ENCODE results near the gene KRTAP19-3. TPM values are rescaled to one million over a fixed set of nuclear protein-coding genes. Genes with fewer than 3 reads are reported as not detected.

KRTAP19-3 gene
- total RNA-seq = not detected in 2 replicates

GRCh38 chr21:30491963-30492428 lies at the start of gene KRTAP19-3:
Gene KRTAP19-3 (minus strand): TSS chr21:30492013. CDS start chr21:30491957, 56 bp downstream.

DNA sequence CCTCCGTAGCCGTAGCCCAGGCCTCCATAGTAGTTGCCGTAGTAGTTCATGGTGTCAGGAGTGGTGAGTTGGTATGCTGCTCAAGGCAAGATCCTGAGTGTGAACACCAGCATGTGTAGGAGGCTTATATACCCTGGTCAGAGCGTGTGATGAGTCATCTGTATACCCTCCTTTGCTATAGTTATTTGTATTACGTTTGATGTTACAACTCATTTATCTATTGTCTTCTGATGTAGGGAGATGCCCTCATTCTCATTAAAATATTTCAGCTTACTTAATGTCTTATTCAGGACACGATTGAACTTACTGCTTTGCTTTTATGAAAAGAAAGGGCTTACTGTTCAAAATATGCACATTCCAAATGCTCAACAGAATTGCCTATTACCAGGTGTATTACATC lies 10.2 kb upstream of the KRTAP19-3 start, which contains the start of gene KRTAP19-5:
TSS of gene KRTAP19-5 (minus strand) at position 101 of the 400 bp plus-strand sequence. CDS start at position 50, 51 bp downstream.

GRCh38 chr21:30497065-30497464 lies 5.3 kb upstream of the KRTAP19-3 start, which contains the start of gene KRTAP19-4:
Gene KRTAP19-4 (minus strand): TSS chr21:30497165. CDS start chr21:30497110, 55 bp downstream.

GRCh38 chr21:30487336-30487735 lies 4.5 kb downstream of the KRTAP19-3 start, which contains the start of gene KRTAP19-2:
Gene KRTAP19-2 (minus strand): TSS chr21:30487436. CDS start chr21:30487348, 88 bp downstream.

DNA sequence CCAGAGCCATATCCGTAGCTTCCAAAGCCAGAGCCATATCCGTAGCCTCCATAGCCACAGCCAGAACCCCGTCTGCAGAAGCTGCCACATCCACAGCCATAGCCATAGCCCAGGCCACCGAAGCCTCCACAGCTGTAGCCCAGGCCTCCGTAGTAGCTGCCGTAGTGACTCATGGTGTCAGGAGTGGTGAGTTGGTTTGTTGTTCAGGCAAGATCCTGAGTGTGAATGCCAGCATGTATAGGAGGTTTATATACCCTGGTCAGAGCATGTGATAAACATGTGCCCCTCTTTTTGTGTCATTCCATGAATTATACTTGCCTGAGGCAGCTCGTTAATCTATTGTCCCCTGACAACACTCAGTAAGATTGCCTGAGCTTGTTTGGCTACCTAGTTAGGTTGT lies 11.7 kb downstream of the KRTAP19-3 start, which contains the start of gene KRTAP19-1:
TSS of gene KRTAP19-1 (minus strand) at position 223 of the 400 bp plus-strand sequence. CDS start at position 173, 50 bp downstream.

Other genes with a start within 250 kb of the KRTAP19-3 start
- not detected in 2 replicates for gene KRTAP24-1, start 209.1 kb downstream of the KRTAP19-3 start, total RNA-seq
- not detected in 2 replicates for gene KRTAP25-1, start 202.5 kb downstream of the KRTAP19-3 start, total RNA-seq
- not detected in 2 replicates for gene KRTAP26-1, start 171.7 kb downstream of the KRTAP19-3 start, total RNA-seq
- not detected in 2 replicates for gene KRTAP27-1, start 154.3 kb downstream of the KRTAP19-3 start, total RNA-seq
- gene KRTAP23-1, start 143.4 kb downstream of the KRTAP19-3 start, total RNA-seq = not detected in 2 replicates
- gene KRTAP13-2, start 119.7 kb downstream of the KRTAP19-3 start, total RNA-seq = not detected in 2 replicates
- not detected in 2 replicates for gene KRTAP13-1, start 96.0 kb downstream of the KRTAP19-3 start, total RNA-seq
- not detected in 2 replicates for gene KRTAP13-3, start 66.1 kb downstream of the KRTAP19-3 start, total RNA-seq
- gene KRTAP13-4, start 61.8 kb downstream of the KRTAP19-3 start, total RNA-seq = not detected in 2 replicates
- not detected in 2 replicates for gene KRTAP15-1, start 51.7 kb downstream of the KRTAP19-3 start, total RNA-seq
- gene KRTAP19-1, start 11.6 kb downstream of the KRTAP19-3 start, total RNA-seq = not detected in 2 replicates
- not detected in 2 replicates for gene KRTAP19-2, start 4.6 kb downstream of the KRTAP19-3 start, total RNA-seq
- not detected in 2 replicates for gene KRTAP19-4, start 5.2 kb upstream of the KRTAP19-3 start, total RNA-seq
- gene KRTAP19-5, start 10.1 kb upstream of the KRTAP19-3 start, total RNA-seq = not detected in 2 replicates
- not detected in 2 replicates for gene KRTAP19-6, start 49.9 kb upstream of the KRTAP19-3 start, total RNA-seq
- not detected in 2 replicates for gene KRTAP19-7, start 69.3 kb upstream of the KRTAP19-3 start, total RNA-seq
- gene KRTAP22-2, start 98.4 kb upstream of the KRTAP19-3 start, total RNA-seq = not detected in 2 replicates
- not detected in 2 replicates for gene KRTAP6-3, start 100.4 kb upstream of the KRTAP19-3 start, total RNA-seq
- not detected in 2 replicates for gene KRTAP6-2, start 106.9 kb upstream of the KRTAP19-3 start, total RNA-seq
- not detected in 2 replicates for gene KRTAP22-1, start 109.1 kb upstream of the KRTAP19-3 start, total RNA-seq
- not detected in 2 replicates for gene KRTAP6-1, start 121.9 kb upstream of the KRTAP19-3 start, total RNA-seq
- gene KRTAP20-1, start 124.4 kb upstream of the KRTAP19-3 start, total RNA-seq = not detected in 2 replicates
- gene KRTAP20-4, start 128.6 kb upstream of the KRTAP19-3 start, total RNA-seq = not detected in 2 replicates
- gene KRTAP20-2, start 143.2 kb upstream of the KRTAP19-3 start, total RNA-seq = not detected in 2 replicates
- gene KRTAP20-3, start 150.9 kb upstream of the KRTAP19-3 start, total RNA-seq = not detected in 2 replicates
- not detected in 2 replicates for gene KRTAP21-3, start 226.8 kb upstream of the KRTAP19-3 start, total RNA-seq